Measurements from ENCODE around the gene BAHD1. TPM values are rescaled to one million over a fixed set of nuclear protein-coding genes. Genes with fewer than 3 reads are reported as not detected.

BAHD1 gene
- total RNA-seq, 1 donor from 2014 or later, result 9.3 TPM

DNA sequence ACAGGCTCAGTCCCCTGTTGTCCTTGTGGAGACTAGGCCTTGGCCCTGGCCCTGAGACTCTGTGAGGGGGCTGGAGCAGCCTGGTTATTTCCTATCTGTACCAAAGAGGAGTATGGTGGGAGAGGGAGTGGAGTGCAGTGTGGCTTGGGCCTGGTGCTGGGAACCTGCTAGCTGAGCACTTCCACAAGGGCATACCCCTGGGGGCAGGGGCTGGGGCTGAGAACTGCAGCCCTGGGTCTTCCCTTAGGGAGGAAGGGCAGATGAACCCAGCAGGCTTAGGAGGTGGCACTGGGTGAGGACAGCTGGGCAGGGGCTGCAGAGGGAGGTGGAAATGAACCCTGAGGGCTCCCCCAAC lies 26.5 kb downstream of the BAHD1 start:
- no peak for DNase-seq

DNA sequence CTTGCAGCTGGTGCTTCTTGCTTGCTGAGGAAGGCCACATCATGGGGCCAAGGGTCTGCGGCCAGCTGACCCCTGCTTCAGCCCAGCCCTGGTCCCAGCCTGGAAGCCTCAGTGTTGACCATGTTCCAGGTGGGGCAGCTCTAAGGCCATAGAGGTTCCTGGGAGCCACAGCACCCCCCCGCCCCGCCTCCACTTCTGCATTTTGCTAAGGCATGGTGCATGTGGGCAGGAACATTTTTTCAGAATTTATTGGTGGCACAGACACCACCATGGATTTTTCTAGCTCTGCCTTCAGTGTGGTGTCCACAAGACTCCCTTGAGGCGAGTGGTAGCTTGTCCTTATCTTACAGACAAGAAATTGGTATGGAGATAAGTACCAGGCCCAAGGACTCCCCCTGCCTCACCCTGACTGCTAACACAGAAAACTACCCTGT lies 28.2 kb downstream of the BAHD1 start:
- DNase-seq, result no peak

DNA sequence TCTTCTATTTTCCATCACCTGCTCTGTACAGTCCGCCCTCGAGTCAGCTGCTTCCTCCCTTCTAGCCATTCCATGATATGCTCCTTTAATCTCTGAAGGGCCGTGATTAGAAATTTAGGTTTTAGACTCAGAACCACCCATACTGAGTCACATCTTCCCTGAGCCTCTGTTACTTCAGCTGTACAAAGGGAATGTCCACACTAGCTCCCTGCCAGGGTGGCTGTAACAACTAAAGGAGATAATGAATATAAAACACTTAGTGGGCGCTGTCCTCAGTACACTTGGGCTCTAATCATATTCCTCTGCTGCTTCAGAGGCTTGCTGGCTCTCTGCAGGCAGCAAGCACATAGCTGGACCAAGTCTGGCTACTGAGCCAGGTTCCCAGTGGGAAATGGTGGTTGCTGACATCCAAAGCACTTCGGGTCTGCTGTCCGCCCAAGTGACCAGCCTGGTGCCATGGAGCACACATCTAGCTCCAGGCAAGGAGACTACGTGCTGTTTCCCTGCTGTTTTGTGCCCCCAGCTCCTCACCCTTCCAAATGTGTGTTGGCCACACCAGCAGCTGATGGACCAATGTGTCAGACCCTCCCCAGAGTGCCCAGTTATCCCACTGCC lies 29.1 kb downstream of the BAHD1 start:
- no peak for DNase-seq

DNA sequence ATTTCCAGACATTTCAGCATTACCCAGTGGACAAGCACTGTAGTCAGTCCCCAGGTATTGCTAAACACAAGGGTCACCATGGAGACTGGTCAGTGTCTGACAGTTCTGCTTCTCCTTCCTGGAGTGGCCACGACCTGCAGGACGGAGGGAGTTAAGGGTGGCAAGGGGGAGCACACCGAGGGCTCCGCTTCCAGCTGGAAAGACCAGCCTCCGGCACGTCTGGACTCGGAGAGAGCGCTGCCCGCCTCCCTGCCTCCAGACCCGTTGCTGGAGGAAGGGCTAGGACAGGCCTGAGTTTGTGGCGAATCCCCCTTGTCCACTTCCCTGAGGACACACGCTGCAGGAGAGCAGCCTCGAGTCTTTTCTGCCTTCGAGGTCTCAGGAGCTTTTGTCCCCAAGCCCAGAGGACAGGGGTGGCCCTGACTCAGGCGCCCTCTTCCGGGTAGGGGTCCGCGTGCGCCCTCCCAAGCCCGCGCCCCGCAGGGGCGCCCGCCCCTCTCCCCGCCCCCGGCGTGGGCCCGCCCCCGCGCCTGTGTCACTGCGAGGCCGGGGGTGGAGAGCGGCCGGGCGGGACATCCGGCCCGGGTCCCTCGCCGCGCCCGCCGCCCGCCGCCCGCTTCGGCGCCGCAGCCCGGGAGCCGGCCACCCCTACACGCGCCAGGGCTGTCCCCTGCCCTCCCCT lies 29.8 kb downstream of the BAHD1 start, which contains the start of gene CHST14:
Gene CHST14 (plus strand): TSS at position 562 of the 682 bp plus-strand sequence. CDS start 230 bp downstream, outside the sequence.
- DNase-seq, result peak; percentile 54

DNA sequence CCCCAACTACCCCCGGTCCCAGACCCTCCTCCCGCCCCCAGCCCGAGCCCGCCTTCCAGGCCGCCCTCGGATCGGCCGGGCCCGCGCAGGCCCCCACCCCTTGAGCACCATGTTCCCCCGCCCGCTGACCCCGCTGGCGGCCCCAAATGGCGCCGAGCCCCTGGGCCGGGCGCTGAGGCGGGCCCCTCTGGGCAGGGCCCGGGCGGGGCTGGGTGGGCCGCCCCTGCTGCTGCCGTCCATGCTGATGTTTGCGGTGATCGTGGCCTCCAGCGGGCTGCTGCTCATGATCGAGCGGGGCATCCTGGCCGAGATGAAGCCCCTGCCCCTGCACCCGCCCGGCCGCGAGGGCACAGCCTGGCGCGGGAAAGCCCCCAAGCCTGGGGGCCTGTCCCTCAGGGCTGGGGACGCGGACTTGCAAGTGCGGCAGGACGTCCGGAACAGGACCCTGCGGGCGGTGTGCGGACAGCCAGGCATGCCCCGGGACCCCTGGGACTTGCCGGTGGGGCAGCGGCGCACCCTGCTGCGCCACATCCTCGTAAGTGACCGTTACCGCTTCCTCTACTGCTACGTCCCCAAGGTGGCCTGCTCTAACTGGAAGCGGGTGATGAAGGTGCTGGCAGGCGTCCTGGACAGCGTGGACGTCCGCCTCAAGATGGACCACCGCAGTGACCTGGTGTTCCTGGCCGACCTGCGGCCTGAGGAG lies 30.5 kb downstream of the BAHD1 start:
- no peak for DNase-seq

DNA sequence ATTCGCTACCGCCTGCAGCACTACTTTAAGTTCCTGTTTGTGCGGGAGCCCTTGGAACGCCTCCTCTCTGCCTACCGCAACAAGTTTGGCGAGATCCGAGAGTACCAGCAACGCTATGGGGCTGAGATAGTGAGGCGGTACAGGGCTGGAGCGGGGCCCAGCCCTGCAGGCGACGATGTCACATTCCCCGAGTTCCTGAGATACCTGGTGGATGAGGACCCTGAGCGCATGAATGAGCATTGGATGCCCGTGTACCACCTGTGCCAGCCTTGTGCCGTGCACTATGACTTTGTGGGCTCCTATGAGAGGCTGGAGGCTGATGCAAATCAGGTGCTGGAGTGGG lies 31.0 kb downstream of the BAHD1 start:
- DNase-seq, result no peak

DNA sequence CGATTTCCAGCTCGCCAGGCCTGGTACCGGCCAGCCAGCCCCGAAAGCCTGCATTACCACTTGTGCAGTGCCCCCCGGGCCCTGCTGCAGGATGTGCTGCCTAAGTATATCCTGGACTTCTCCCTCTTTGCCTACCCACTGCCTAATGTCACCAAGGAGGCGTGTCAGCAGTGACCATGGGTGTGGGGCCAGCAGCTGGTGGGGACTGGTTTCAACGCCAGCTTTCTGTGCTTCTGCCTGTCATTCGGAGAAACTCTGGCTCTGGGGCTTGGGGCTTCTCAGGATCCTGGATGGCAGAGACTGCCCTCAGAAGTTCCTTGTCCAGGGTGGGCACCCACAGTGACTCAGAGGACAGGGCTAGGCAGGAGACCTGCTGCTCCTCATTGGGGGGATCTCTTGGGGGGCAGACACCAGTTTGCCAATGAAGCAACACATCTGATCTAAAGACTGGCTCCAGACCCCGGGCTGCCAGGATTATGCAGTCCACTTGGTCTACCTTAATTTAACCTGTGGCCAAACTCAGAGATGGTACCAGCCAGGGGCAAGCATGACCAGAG lies 31.5 kb downstream of the BAHD1 start:
- no peak for DNase-seq

DNA sequence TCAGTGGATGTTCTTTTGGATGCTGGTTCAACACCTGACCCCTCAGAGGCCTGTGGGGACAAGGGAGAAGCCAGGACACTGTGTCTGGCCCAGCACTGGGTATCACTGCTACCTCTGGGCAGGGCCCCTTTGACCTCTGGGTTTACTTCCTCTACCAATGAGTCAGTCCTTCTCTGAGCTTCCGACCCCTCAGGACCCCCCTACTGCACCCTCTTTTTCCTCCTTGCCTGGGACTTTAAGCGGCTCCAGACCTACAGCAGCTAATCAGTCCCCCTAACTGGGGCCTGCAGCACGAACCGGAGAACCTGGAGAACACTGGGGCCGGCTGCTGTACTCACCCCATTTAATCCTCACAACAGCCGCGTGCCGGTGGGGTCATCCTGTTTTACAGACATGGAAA lies 33.8 kb downstream of the BAHD1 start:
- DNase-seq, result no peak

DNA sequence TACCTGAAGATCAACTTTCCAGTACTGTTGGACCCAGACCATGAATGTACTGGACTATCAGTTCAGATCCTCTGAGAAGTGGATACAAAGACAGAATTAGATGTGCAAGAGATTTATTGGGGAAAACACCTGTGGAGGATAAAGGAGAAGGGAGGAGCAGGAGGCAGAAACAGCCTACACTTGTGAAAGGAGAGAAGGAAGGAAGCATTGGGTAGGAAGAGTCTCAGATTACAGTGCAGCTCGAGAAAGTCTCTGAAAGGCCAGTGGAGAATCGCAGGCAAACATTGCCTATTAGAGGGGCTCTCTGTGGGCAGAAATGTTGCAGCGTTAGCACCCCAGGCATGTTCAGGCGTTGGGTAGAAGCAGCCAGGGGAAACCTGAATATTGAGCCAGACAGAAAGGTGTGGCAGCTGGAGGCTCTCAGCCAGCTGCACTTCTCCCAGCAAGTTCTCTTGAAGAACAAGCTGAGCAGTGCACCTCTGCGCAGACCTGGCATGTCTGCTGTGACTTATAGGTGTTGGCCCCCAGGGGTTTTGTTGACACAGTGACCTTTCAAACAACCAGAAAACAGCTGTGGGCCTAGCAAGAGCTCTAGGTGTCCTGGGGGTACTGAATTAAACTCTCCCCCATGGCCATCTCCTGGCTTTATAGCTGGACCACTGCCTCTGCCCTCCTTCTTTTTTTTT lies 37.0 kb downstream of the BAHD1 start:
- DNase-seq, result no peak

DNA sequence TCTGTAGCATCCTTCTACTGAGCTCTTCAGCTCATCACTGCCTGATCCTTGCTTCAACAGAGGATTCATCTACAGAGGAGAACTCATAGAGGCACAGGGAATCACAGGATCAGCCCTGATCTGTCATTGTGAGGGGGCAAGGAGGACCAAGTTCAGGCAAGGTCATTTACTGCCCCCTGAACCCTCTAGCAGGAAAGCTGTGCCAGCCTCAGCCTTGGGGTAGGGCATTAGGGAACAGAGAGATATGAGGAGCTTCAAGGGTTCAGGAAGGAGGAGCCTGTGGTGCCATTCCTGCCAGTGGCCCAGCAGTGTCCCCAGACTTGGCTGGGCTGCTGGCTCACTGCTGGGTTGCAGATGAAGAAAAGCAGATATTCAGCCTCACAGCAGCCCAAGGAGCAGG lies 38.3 kb downstream of the BAHD1 start:
- no peak for DNase-seq

DNA sequence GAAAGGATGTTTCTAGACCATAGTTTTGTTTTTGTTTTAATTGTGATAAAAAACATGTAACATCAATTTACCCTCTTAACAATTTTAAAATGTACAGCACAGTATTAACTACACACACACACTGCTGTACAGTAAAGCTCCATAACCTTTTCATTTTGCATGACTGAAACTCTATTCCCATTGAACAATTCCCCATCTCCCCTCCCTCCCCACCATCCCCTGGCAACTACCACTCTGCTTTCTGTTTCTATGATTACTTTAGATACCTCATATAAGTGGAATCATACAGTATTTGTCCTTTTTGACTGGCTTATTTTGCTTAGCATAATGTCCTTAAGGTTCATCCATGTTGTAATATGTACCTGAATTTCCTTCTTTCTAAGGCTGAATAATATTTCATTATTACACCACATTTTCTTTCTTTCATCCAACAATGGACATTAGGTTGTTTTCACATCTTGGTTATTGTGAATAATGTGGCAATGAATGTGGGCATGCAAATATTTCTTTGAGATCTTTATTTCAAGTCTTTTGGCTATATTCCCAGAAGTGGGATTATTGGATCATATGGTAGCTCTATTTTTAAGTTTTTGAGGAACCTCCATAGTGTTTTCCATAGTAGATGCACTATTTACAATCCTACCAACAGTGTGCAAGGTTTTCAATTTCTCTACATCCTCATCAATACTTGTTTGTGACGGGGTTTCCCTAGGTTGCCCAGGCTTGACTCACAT lies 40.8 kb downstream of the BAHD1 start:
- DNase-seq, result no peak

DNA sequence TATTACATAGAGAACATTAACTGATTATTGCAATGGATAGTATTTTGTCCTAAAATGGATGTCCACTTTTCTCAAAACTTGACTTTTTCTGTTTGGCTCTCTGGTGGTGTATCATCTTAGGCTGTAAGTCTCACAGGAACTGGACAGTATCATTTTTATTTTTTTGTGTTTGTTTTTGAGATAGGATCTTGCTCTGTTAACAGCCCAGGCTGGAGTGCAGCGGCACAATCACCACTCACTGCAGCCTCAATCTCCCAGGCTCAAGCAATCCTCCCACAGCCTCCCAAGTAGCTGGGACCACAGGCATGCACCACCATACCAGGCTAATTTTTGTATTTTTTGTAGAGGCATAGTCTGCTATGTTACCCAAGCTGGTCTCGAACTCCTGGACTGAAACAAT lies 43.2 kb downstream of the BAHD1 start:
- no peak for DNase-seq

DNA sequence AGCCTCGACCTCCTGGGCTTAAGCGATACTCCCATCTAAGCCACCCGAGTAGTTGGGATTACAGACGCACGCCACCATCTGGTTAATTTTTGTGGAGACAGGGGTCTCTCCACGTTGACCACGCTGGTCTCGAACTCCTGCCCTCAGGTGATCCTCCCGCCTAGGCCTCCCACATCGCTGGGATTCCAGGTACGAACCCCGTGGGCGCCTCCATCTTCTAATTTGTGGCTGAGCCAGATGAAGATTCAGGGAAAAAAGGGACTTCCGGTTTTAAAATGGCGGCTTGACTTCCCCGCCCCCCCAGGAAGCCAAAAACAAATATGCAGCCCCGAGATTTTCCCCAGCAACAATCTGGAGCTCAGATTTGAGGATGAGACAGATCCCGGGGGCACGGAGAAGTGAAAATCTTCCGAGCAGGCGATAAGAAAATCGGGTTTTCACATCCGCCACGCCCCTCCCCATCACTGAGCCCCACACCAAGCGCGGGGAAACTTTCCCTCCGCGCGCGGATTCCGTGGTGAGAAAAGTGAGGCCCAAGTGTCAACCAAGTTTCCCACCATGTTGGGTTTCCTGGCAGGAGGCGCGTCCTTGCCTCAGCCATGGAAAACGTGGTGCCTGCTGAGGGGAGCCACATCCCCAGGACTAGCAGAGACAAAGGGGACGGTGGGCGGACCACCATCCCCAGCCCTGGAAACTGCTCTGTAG lies 45.5 kb downstream of the BAHD1 start:
- DNase-seq, result no peak

DNA sequence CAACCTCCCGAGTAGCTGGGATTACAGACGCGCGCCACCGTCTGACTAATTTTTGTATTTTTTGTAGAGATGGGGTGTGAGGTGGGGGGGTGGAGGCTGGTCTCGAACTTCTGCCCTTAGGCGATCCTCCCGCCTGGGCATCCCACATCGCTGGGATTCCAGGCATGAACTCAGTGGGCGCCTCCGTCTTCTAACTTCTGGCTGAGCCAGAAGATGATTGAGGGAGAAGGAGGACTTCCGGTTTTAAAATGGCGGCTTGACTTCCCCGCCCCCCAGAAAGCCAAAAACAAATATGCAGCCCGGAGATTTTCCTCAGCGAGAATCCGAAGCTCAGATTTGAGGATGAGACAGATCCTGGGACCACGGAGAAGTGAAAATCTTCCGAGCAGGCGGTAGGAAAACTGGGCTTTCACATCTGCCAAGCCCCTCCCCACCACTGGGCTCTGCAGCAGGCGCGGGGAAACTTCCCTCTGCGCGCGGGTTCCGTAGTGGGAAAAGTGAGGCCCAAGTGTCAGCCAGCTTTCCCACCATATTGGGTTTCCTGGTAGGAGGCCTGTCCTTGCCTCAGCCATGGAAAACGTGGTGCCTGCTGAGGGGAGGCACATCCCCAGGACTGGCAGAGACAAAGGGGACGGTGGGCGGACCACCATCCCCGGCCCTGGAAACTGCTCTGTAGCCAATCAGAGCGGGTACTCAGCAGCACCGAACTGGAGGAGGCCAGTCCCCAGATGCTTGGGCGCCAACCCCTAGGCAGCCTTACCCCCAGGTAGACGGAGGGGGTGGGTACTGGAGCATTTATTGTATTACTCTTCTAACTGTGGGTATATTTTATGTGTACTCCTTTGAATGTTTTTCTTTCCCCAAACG lies 47.3 kb downstream of the BAHD1 start:
- no peak for DNase-seq

DNA sequence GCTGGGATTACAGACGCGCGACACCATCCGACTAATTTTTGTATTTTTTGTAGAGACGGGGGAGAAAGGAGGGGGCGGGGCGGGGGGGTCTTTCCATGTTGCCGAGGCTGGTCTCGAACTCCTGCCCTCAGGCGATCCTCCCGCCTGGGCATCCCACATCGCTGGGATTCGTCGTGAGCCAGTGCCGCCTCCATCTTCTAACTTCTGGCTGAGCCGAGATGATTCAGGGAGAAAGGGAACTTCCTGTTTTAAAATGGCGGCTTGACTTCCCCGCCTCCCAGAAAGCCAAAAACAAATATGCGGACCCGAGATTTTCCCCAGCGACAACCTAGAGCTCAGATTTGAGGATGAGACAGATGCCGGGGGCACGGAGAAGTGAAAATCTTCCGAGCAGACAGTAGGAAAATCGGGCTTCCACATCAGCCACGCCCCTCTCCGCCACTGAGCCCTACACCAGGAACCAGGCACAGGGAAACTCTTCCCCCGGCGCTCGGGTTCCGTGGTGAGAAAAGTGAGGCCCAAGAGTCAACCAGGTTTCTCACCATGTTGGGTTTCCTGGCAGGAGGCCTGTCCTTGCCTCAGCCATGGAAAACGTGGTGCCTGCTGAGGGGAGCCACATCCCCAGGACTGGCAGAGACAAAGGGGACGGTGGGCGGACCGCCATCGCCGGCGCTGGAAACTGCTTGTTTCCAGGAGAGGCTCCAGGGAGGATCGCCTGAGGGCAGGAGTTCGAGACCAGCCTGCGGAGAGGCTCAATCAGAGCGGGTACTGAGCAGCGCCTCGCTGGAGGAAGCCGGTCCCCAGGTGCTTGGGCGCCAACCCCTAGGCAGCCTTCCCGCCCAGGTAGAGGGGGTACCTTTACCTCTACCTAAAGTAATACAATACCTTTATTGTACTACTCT lies 48.8 kb downstream of the BAHD1 start:
- DNase-seq, result no peak

DNA sequence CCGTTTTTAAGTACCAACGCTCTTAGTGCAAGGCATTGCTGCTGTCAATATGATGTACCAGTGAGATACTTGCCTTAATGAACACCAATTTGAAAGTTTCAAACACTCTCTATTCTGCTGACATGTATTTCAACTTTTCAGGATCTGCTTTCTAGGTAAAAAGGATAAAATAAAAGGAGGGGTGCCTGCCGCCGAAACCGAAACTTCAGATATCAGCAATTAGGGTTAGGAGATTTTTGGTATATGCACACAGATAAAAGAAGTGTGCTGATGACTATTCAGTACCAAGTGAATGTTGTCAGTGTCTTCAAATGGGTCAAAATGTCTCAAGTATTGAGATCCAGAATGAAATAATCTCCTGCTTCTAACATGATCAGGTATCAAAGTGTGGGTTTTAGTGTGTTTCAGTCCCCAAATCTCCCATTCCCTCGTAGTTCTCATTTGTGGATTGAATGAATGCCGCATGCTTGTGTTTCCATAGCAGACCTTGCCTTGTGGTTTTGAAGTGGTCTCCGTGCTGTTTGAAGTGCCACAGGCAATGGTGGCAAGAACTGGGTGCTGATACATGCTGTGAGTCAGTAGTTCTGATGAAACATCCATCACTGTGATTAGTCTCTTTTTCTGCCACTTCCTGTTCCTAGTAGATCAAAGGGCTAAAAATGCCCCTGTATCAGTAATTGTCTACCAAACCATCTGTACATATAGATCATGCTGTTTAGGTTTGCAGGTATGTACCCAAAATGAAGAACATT lies 52.5 kb downstream of the BAHD1 start:
- DNase-seq, result no peak

DNA sequence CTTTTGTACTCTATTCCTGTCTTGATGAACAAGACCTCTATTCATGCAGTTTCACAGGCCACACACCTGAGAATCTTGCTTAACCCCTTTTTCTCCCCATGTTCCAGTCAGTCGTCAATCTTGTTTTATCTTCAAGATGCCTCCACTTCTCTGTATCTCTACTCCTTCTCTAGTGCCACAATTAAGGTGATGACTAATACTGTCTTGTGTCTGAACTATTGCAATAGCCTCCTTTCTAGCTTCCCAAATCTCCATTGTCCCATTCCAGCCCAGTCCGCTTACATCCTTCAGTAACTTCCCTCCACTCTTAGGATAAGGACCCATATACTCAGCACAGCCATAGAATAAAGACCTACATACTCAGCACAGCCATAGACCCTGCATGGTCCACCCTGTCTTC lies 54.8 kb downstream of the BAHD1 start:
- no peak for DNase-seq

DNA sequence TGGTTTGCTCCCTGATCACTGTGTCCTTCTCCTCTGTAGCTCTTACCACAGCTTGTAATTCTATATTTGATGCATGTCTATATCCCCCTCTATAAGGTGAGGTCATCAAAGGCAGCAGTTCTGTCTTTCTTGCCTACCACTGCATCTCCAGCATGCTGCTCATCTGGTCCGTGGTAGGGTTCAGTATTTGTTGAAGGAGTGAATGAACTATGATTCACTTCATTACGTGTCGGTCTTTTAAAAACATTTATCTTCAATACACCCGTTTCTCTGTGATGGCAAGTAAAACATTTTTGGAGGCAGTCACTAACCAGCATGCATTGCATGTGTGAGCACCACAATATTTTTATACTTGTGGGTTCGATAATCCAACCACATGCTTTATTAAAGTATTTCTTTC lies 57.7 kb downstream of the BAHD1 start:
- no peak for DNase-seq

DNA sequence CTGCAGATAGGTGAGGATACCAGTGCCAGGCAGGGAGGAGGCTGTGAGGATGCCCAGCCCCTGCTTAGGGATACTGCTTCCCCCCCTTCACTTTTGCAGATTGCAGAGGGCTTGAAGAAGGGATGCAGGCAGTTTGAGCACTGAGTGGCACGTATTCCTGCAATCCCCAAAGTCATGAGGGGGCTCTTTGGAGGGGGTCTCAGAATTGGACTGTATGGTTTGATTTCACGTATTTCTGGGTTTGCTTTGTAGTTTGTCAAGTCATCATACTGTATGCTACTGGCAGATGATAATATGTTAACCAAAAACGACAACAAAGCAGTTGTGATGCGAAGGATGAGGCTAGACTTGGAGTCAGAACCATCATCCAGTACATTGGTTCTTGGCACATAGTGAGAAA lies 58.1 kb downstream of the BAHD1 start:
- DNase-seq, result no peak
